ENCODE results near the gene SERPINA6.
"Not testable (repeated sequence)": the region's sequence is repeated elsewhere in the genome, so short reads cannot be mapped to it uniquely, and the experiment has no call there.

Gene SERPINA6, protein sequence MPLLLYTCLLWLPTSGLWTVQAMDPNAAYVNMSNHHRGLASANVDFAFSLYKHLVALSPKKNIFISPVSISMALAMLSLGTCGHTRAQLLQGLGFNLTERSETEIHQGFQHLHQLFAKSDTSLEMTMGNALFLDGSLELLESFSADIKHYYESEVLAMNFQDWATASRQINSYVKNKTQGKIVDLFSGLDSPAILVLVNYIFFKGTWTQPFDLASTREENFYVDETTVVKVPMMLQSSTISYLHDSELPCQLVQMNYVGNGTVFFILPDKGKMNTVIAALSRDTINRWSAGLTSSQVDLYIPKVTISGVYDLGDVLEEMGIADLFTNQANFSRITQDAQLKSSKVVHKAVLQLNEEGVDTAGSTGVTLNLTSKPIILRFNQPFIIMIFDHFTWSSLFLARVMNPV

GRCh38 chr14:94322648-94323570, at the start of gene SERPINA6:
Gene SERPINA6 (minus strand): TSS chr14:94323336. CDS start chr14:94314648, 8,688 bp downstream.
- no peak for DNase-seq

DNA sequence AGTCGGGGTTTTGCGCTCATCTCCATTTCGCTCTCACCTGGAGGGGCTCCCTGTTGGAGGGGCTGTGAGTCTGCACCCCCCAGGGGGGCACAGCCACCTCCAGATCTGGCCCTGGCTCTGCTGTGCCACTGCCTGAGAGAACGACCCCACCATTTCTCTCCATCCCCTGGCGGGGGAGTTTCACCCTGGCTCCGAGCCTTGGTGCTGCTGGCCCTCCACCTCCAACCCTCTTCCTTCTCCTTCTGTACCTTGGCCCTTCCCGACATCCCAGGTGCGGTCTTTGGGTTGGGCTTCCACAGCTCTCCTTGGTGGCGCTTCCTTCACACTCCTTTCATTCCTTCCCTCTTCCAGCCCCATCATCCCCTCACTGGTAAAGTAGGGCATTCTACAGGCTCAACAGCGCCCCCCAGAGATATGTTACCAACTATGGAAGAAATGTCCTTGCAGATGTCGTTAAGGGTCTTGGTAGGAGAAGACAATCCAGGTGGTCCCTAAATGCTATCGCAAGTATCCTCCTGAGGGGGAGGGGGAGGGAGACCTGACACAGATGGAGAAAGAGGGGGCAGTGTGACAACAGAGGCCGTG, 49.0 kb upstream of the SERPINA6 start:
- no peak for DNase-seq

- no peak for DNase-seq
Measured at GRCh38 chr14:94370524-94370910, 47.4 kb upstream of the SERPINA6 start.

DNA sequence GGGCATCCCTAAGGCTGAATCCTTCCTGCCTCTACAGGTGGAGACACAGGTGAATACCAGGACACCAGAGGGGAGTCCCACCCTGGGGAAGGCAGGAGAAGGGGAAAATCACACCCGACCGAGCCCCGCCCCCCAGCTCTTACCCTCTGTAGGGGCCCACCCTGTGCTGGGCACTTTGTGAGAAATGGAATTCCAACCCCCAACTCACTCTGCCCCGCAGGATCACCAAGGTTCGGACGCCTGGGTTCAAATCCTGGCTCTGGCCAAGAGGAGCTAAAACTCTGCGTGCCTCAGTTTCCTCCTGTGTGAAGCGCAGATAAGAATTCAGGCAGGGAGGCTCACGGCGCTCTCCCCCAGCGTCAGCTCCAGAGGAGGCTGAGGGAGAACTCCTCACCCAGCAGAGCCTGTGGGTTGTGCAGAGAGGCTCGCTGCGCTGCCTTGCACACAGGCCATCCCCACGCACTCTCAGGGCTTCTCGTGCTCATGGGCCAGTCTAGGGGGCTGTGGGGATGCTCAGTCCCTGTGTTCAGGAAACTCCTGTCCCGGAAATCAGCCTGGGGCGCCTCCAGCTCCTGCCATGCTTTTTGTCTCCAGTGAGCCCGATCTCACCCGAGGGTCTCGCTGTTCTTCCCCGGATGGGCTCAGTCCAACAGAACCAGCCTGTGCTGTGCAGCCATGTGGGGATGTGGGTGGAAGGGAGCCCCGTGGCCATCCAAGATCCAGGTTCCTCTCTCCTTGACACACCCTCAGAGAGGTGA, 46.8 kb upstream of the SERPINA6 start:
- DNase-seq = not testable (repeated sequence)

GRCh38 chr14:94368956-94369355, 45.8 kb upstream of the SERPINA6 start:
- DNase-seq = no peak

GRCh38 chr14:94368243-94368590, 45.1 kb upstream of the SERPINA6 start:
- DNase-seq = no peak

GRCh38 chr14:94367347-94368242, 44.5 kb upstream of the SERPINA6 start:
- DNase-seq = no peak

DNA sequence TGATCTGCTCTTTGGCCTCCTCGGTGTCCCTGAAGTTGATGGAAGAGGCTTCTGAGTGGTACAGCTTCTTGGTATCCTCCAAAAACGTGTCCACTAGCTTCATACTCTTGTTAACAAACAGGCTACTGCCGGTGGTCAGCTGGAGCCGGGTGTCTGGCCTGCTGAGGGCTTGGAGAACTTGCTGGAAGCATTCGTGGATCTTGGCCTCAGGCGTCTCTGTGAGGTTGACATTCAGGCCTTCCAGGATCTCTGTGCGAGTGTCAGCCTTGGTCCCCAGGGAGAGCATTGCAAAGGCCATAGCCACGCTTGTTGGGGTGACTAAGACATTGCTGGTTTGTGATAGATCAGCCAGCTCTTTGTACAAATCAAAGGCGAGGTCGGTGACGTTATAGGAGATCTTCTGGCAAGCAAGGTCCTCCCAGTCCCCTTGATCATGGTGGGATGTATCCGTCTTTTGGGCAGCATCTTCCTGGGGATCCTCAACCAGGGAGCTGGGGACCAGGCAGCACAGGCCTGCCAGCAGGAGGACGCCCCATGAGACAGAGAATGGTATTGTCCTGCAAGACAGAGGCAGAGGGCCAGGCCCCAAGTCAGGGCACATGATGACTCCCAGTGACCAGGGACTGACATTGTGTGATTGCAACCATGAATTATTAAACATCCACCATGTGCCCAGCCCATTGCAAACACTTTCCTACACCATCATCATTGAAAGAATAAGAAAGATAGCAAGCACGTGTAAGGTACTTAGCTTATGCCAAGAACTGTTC, 43.2 kb upstream of the SERPINA6 start, which contains the start of gene SERPINA2:
SERPINA2 (minus strand) TSS at position 553 of the 770 bp plus-strand sequence.
- DNase-seq = peak in 2 of 56 donors; percentile 3 to 12

GRCh38 chr14:94365624-94366023, 42.5 kb upstream of the SERPINA6 start:
- no peak for DNase-seq

DNA sequence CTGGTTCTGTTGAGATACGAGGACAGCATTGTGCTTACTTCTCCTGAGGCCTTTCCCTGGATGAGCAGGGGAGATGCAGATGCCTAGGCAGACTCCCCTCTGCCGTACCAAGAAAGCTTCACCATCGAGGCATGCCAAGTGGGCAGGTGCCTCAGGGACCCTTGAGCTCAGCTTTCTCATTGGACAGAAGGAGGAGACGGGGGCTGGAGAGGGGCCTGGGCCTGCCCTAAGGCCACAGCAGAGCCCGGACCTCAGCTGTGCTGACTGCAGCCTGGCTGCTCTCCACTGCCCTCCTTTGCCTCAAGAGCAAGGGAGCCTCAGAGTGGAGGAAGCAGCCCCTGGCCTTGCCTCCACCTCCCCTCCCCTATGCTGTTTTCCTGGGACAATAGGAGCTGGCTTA, 41.8 kb upstream of the SERPINA6 start:
- no peak for DNase-seq

DNA sequence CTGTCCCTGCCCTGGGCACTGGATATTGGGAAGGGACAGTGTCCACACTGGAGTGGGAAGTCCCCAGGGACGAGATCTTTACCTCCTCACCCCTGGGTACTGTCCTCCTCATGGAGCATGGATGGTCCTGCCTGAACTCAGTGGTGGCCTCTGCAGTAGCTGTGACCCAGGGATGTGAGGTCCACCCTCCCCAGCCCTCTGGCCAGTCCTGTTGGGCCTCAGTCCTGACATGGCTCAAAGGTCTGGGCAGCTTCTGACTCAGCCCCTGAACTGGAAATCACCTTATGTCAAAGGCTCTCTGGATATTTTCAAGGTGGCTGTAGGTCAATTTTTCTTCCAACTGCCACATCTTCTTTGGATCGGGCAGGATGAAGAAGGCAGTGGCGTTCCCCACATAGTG, 40.9 kb upstream of the SERPINA6 start:
- DNase-seq = no peak

GRCh38 chr14:94363151-94363624, 40.1 kb upstream of the SERPINA6 start:
- DNase-seq = no peak

GRCh38 chr14:94362614-94363133, 39.5 kb upstream of the SERPINA6 start:
- DNase-seq = no peak

GRCh38 chr14:94361682-94362081, 38.5 kb upstream of the SERPINA6 start:
- DNase-seq = no peak

DNA sequence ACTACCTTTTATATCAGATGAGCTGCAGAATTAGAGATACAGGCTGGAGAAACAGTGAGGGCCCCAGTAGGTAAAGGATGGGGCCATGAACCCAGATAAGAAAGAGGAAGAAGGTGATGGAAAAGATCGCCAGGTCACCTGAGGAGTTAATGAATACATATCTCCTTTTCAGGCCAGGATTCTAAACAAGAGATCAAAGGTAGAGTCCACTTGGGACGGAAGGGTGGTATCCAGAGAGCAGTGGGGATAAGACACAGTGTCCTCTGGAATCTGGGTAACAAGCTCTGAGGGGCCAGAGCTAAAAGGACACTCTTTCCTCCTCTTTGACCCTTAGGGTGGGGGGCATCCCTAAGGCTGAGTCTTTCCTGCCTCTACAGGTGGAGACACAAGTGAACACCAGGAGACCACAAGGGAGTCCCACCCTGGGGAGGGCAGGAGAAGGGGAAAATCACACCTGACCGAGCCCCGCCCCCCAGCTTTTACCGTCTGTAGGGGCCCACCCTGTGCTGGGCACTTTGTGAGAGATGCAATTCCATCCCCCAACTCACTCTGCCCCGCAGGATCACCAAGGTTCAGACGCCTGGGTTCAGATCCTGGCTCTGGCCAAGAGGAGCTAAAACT, 37.9 kb upstream of the SERPINA6 start:
- no peak for DNase-seq

GRCh38 chr14:94357166-94357565, 34.0 kb upstream of the SERPINA6 start:
- DNase-seq = no peak

DNA sequence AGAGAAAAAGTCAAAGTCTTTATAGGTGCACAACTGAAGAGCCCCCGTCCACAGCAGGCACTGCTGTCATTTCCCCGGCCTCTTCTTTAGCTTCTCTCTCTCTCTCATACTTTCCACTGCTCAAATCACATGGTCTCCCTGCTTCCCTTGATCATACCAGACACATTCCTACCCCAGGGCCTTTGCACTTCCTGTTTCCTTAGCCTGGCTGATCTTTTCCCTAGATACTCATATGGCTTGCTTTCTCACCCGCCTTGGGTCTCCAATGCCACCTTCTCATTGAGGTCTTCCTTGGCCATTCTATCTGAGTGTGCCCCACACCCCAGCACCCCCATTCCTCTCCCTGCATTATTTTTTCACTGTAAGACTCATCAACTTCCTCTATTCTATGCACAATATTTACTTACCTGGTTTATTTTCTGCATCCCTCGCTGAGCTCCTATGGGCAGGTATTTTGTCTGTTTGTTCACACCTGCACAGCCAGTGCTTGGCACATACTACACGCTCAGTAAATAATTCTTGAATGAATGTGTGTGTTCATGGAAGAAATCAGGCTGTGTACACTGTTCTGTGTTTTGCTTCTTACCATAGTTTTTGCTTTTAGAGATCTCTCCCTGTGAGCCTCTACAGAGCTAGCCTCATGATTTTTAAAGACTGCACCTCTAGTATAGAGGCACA, 33.4 kb upstream of the SERPINA6 start:
- DNase-seq = no peak
